Ishikawa (cell line): ENCODE results near the gene IDH3B.

Experiments
- CEBPB ChIP-seq: IDR thresholded peaks from 2 replicates; pipeline ENCODE4 v1.6.1; 2012
- CREB1 ChIP-seq: IDR thresholded peaks from 2 replicates; pipeline ENCODE4 v1.6.1; 2012; ENCODE audit warnings: low read depth
- EGR1 ChIP-seq: IDR thresholded peaks from 2 replicates; pipeline ENCODE4 v1.6.1; 2012
- EP300 ChIP-seq: IDR thresholded peaks from 2 replicates; pipeline ENCODE4 v1.6.1; 2012; ENCODE audit warnings: borderline replicate concordance
- FOXM1 ChIP-seq: IDR thresholded peaks from 2 replicates; pipeline ENCODE4 v1.6.1; 2012; ENCODE audit warnings: low read depth, borderline replicate concordance
- NFIC ChIP-seq: IDR thresholded peaks from 2 replicates; pipeline ENCODE4 v1.6.1; 2012
- RAD21 ChIP-seq: IDR thresholded peaks from 2 replicates; pipeline ENCODE4 v1.6.1; 2012; ENCODE audit warnings: low read depth
- TAF1 ChIP-seq: IDR thresholded peaks from 2 replicates; pipeline ENCODE4 v1.6.1; 2012; ENCODE audit warnings: low read depth, mild to moderate bottlenecking
- TCF12 ChIP-seq: IDR thresholded peaks from 2 replicates; pipeline ENCODE4 v1.6.1; 2012; ENCODE audit warnings: low read depth
- TEAD4 ChIP-seq: IDR thresholded peaks from 2 replicates; pipeline ENCODE4 v1.6.1; 2012
- YY1 ChIP-seq: IDR thresholded peaks from 2 replicates; pipeline ENCODE4 v1.6.1; 2012; ENCODE audit warnings: low read depth
- ZBTB7A ChIP-seq: IDR thresholded peaks from 2 replicates; pipeline ENCODE4 v1.6.1; 2012; ENCODE audit warnings: low read depth
- TF ChIP-seq, protein P1 (sequence below): IDR thresholded peaks from 2 replicates; pipeline ENCODE4 v1.6.1; 2012
- TF ChIP-seq, protein P2 (sequence below): IDR thresholded peaks from 2 replicates; pipeline ENCODE4 v1.6.1; 2012; ENCODE audit warnings: low read depth, mild to moderate bottlenecking
- TF ChIP-seq, protein P3 (sequence below): IDR thresholded peaks from 2 replicates; pipeline ENCODE4 v1.6.1; 2012

The IDH3B gene

DNA sequence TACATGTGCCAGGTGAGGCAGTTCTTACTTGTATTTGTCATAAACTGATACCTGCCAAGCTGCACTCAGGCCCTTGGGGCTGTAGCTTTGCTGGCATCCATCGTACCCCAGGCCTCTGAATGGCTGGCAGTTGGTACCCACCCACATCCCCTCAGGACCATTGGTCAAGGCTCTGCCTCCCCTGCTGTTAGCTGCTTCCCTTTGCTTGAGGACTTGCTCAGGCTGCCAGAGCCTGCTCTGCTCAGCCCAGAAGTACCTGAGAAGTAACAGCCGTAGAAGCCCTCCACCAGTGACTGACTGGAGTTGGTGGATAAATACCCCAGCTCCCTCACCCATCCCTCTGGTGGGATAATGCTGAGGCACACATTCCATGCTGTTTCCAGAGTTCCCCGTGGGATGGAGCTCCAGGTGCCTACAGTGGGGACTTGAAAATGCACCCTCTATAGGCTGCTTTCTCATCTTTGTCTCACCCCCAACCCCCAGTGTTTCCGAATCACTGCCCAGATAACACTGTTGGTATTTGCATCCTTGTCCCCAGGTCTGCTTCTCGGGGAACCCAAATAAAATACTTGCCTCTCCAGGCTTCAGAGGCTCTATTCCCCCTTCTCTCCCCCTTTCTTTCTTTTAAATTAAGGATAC, 35.9 kb upstream of the IDH3B start:
- TF ChIP-seq TAF1 (no peak), YY1 (no peak), CREB1 (no peak), TEAD4 (no peak), ZBTB7A (no peak), RAD21 (no peak), FOXM1 (no peak), NFIC (no peak), TCF12 (no peak), EP300 (no peak), EGR1 (no peak), CEBPB (no peak)
- TF ChIP-seq, protein P1, sequence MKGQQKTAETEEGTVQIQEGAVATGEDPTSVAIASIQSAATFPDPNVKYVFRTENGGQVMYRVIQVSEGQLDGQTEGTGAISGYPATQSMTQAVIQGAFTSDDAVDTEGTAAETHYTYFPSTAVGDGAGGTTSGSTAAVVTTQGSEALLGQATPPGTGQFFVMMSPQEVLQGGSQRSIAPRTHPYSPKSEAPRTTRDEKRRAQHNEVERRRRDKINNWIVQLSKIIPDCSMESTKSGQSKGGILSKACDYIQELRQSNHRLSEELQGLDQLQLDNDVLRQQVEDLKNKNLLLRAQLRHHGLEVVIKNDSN, result no peak
- TF ChIP-seq, protein P2, sequence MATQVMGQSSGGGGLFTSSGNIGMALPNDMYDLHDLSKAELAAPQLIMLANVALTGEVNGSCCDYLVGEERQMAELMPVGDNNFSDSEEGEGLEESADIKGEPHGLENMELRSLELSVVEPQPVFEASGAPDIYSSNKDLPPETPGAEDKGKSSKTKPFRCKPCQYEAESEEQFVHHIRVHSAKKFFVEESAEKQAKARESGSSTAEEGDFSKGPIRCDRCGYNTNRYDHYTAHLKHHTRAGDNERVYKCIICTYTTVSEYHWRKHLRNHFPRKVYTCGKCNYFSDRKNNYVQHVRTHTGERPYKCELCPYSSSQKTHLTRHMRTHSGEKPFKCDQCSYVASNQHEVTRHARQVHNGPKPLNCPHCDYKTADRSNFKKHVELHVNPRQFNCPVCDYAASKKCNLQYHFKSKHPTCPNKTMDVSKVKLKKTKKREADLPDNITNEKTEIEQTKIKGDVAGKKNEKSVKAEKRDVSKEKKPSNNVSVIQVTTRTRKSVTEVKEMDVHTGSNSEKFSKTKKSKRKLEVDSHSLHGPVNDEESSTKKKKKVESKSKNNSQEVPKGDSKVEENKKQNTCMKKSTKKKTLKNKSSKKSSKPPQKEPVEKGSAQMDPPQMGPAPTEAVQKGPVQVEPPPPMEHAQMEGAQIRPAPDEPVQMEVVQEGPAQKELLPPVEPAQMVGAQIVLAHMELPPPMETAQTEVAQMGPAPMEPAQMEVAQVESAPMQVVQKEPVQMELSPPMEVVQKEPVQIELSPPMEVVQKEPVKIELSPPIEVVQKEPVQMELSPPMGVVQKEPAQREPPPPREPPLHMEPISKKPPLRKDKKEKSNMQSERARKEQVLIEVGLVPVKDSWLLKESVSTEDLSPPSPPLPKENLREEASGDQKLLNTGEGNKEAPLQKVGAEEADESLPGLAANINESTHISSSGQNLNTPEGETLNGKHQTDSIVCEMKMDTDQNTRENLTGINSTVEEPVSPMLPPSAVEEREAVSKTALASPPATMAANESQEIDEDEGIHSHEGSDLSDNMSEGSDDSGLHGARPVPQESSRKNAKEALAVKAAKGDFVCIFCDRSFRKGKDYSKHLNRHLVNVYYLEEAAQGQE, result no peak
- TF ChIP-seq, protein P3, sequence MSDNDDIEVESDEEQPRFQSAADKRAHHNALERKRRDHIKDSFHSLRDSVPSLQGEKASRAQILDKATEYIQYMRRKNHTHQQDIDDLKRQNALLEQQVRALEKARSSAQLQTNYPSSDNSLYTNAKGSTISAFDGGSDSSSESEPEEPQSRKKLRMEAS, result no peak

DNA sequence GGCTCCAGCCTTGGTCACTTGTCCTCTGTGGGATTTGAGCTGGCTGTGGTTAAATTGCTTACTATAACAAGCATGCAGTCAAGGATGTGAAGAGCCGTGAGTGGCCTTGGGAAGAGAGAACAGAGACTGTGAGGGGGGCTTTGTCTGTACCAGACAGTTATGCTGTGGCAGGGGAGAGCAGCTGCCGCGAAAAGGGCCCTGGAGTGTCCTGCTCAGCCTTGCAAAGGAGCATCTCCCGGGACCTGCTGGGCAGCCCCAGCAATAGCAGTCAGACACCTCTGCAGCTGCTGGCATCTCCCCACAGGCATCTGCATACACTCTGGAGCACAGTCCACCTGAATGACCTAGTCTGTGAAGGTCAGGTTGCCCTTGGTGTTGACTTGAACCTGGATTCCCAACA, 34.9 kb upstream of the IDH3B start:
- TF ChIP-seq, protein P3, result no peak
- TF ChIP-seq YY1, result no peak
- TF ChIP-seq, protein P1, result no peak
- no peak for TF ChIP-seq CREB1
- no peak for TF ChIP-seq FOXM1
- TF ChIP-seq, protein P2, result no peak
- no peak for TF ChIP-seq ZBTB7A

DNA sequence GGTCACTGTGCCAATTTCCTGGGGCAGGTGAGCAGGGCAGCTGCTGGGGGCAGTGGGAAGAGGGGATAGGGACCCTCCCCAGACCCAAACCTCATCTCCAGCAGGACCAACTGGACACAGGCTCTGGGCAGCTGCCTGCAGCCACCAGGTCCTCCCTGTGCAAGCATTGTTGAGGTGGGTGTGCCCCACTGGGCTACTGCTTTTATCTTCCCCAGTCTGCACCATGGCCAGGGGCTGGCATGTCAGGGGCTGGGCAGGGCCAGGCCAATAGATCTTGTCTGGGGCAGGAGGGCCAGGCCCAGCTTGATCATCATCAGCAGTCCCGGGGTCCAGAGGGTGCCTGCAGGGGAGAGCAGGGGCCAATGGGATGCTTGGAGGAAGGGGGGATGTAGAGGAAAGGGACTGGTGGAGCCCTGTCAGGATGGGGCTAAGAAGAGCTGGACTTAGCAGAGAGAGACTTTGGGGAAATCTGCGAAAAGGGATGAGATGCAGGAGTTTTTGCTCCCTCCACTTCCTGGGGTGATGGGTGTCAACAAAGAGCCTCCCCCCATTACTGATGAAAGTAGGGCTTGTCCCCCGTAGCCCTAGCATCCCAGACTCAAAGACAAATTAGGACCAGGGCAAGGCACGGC, 34.3 kb upstream of the IDH3B start:
- TF ChIP-seq EGR1 (no peak), YY1 (no peak), NFIC (no peak), CREB1 (no peak), TAF1 (no peak), CEBPB (no peak), TEAD4 (no peak), FOXM1 (no peak), EP300 (no peak), RAD21 (no peak), TCF12 (no peak), ZBTB7A (no peak)
- TF ChIP-seq, protein P2, result no peak
- TF ChIP-seq, protein P3, result no peak
- TF ChIP-seq, protein P1, result no peak

DNA sequence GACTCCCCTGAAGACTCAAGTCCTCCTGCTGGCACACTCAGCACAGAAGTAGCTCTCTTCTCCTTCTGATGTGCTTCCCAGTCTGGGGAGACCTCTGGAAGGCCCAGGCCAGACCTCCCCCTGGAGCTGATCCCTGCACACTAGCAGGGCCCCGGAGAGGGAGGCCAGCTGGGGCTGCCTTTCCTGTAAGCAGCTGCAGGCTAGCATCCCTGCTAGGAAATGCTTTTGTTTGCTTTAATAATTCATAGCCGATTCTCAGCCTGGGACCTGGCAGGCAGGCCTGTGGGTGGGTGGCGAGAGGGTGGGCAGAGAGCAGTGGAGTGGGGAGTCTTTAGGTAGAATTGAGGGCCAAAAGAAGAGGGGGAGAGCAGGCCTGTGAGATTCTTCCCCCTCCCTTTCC, 33.8 kb upstream of the IDH3B start:
- TF ChIP-seq FOXM1 (no peak), ZBTB7A (no peak), TEAD4 (no peak), YY1 (no peak), EGR1 (no peak), RAD21 (no peak), EP300 (no peak), CREB1 (no peak), TCF12 (no peak), TAF1 (no peak), CEBPB (no peak), NFIC (no peak)
- TF ChIP-seq, protein P2, result no peak
- TF ChIP-seq, protein P1, result no peak
- TF ChIP-seq, protein P3, result no peak
